Right forelimb (tissue), 1 donor: ENCODE data around the gene ELP5.

ENCODE experiments used
- DNase-seq: peaks from one replicate; pipeline ENCODE4 v3.0.0-alpha.2; 2018

Gene ELP5

GRCh38 chr17:7252176-7253043 is at the start of gene ELP5:
TSS of gene ELP5 (plus strand) at chr17:7252215. CDS start at chr17:7252551, 336 bp downstream.
- DNase-seq: peak; percentile 99

GRCh38 chr17:7203391-7203790 is 48.6 kb upstream of the ELP5 start:
- DNase-seq: no peak

GRCh38 chr17:7204336-7204735 is 47.7 kb upstream of the ELP5 start:
- DNase-seq: no peak

GRCh38 chr17:7204828-7205461 is 47.1 kb upstream of the ELP5 start:
- peak; percentile 89 for DNase-seq

GRCh38 chr17:7205561-7205960 is 46.5 kb upstream of the ELP5 start:
- DNase-seq: no peak

GRCh38 chr17:7207120-7208001 is 44.7 kb upstream of the ELP5 start:
- no peak for DNase-seq

GRCh38 chr17:7208027-7208571 is 43.9 kb upstream of the ELP5 start:
- DNase-seq: no peak

GRCh38 chr17:7208754-7209460 is 43.1 kb upstream of the ELP5 start:
- no peak for DNase-seq

- no peak for DNase-seq
Observed at GRCh38 chr17:7211491-7212273, 40.3 kb upstream of the ELP5 start.

GRCh38 chr17:7213895-7214299 is 38.1 kb upstream of the ELP5 start:
- peak; percentile 86 for DNase-seq

GRCh38 chr17:7214300-7215135 is 37.5 kb upstream of the ELP5 start:
- DNase-seq: peak; percentile 99

- no peak for DNase-seq
Observed at GRCh38 chr17:7215136-7215638, 36.8 kb upstream of the ELP5 start.

- peak; percentile 55 for DNase-seq
Observed at GRCh38 chr17:7215652-7216180, 36.3 kb upstream of the ELP5 start.

GRCh38 chr17:7216242-7217112 is 35.5 kb upstream of the ELP5 start:
- DNase-seq: peak; percentile 46

- peak; percentile 87 for DNase-seq
Observed at GRCh38 chr17:7217113-7217987, 34.7 kb upstream of the ELP5 start.

- peak; percentile 46 for DNase-seq
Observed at GRCh38 chr17:7218166-7218565, 33.8 kb upstream of the ELP5 start.

GRCh38 chr17:7218758-7219157 is 33.3 kb upstream of the ELP5 start:
- DNase-seq: no peak
